GM10266 (cell line): ENCODE data around the gene CITED2.
"Not testable (repeated sequence)": the region's sequence is repeated elsewhere in the genome, so short reads cannot be mapped to it uniquely, and the experiment has no call there.

Experiments used
- DNase-seq: peaks from one replicate; pipeline ENCODE4 v3.0.0; 2012; ENCODE audit errors: extremely low spot score
- TF ChIP-seq, protein P1 (sequence below): IDR thresholded peaks from 2 replicates; pipeline ENCODE4 v1.5.1; 2012; ENCODE audit warnings: mild to moderate bottlenecking, low read depth; ENCODE audit not compliant: control insufficient read depth, insufficient read depth; ENCODE audit errors: missing control alignments

Gene CITED2, protein sequence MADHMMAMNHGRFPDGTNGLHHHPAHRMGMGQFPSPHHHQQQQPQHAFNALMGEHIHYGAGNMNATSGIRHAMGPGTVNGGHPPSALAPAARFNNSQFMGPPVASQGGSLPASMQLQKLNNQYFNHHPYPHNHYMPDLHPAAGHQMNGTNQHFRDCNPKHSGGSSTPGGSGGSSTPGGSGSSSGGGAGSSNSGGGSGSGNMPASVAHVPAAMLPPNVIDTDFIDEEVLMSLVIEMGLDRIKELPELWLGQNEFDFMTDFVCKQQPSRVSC

DNA sequence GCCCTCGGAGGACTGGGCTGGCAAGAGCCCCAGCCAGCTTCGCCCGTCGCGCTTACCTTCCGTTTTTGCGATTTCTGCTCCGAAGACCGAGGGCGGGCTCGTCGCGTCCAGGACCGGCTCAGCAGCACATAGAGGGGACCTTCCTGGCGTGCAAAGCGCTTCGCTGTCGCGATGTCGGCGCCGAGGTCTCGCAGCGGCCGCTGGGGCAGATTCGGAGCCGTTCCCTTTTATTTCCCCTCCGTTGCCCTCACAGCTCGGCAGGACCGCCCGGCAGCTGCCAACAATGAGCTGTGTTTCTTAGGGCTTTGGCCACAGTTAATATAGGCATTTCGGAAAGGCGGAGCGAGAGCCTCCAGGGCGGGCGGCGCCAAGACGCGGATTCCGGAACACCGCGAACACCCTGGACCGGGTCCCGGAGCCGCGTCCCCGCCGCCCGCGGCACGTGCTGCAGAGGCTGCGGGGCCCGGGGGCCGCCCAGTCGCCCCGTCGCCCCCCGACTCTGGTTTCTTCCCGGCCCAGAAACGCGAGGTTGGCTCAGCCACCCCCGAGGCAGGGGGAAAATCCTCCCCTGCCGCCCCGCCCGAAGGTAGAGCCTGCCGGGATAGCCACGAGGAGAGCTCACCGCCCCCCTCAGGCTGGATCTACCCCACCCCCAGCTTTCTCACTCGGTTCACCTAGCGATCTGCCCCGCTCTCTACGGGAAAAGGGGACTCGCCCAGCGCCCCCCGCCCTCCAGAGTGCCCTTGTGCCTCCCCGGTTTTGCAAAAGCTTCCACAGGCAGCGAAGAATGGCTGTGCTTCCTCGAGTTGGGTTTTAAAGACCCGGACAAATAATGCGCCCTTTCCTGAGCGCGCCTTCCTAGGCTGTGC, at the start of gene CITED2:
Gene CITED2, minus strand, starts transcription at position 292 of the 869 bp plus-strand sequence. CDS start 704 bp downstream, outside the sequence.
- peak; percentile 86 for DNase-seq

DNA sequence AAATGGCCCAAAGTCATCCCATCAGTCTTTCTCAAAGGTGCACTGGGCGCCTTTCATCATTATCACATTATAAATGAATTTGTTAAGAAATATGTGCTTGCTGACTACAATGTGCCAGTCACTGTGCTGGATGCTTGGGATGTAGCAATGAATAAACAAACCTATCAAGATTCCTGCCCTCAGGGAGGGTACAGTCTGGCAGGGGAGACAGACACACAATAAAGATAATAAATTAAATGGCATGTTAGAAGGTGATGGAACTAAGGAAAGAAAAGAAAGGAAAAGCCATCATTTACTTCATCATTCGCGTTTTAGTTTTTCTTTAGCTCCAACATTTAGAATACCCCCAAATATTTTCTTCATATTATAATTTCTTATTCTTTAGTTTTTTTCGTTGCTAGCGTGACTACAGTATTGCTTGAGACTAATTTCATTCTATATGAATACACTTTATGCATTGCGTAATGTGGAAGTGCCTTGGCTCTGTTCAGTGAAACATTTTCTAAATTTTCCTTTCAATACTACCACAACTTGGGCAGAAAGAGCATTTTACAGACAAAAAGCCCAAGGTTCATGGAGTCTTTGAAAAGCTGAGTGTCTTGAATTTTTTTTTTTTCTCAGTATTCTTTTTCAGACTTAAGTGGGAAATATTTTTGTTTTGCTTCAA, 48.7 kb upstream of the CITED2 start:
- TF ChIP-seq, protein P1, sequence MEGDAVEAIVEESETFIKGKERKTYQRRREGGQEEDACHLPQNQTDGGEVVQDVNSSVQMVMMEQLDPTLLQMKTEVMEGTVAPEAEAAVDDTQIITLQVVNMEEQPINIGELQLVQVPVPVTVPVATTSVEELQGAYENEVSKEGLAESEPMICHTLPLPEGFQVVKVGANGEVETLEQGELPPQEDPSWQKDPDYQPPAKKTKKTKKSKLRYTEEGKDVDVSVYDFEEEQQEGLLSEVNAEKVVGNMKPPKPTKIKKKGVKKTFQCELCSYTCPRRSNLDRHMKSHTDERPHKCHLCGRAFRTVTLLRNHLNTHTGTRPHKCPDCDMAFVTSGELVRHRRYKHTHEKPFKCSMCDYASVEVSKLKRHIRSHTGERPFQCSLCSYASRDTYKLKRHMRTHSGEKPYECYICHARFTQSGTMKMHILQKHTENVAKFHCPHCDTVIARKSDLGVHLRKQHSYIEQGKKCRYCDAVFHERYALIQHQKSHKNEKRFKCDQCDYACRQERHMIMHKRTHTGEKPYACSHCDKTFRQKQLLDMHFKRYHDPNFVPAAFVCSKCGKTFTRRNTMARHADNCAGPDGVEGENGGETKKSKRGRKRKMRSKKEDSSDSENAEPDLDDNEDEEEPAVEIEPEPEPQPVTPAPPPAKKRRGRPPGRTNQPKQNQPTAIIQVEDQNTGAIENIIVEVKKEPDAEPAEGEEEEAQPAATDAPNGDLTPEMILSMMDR = no peak
- DNase-seq = no peak

More for the DNA sequence above, at the start of gene CITED2:
- TF ChIP-seq, protein P1 = peak; percentile 4

- TF ChIP-seq, protein P1 = no peak
- no peak for DNase-seq
These were observed 47.9 kb upstream of the CITED2 start for GRCh38 chr6:139422105-139423036.

GRCh38 chr6:139418481-139419132, 44.2 kb upstream of the CITED2 start:
- no peak for DNase-seq
- TF ChIP-seq, protein P1 = no peak

- TF ChIP-seq, protein P1 = no peak
- DNase-seq = no peak
These were observed 41.7 kb upstream of the CITED2 start for GRCh38 chr6:139416146-139416545.

DNA sequence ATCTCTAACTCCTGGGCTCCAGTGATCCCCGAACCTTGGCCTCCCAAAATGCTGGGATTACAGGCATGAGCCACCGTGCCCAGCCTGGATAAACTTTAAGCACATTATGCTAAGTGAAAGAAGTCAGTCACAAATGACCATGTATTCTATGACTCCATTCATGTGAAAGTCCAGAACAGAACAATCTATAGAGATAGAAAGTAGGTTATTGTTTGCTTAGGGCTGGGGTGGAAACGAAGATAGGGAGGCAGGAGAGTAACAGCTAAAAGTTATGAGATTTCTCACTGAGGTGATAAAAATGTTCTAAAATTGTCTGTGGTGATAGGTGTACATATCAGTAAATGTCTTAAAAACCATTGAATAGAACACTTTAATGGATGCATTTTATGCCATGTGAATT, 40.9 kb upstream of the CITED2 start:
- no peak for DNase-seq
- TF ChIP-seq, protein P1 = no peak

DNA sequence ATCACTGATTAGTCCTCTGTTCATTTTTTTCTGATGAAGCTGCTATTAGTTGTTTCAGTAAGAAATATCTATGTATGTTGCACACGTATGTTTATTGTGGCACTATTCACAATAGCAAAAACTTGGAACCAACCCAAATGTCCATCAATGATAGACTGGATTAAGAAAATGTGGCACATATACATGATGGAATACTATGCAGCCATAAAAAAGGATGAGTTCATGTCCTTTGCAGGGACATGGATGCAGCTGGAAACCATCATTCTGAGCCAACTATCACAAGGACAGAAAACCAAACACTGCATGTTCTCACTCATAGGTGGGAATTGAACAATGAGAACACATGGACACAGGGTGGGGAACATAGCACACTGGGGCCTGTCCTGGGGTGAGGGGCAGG, 37.7 kb upstream of the CITED2 start:
- DNase-seq = not testable (repeated sequence)
